HG03039 (cell line): ENCODE measurements around the gene RALGAPB.
"Not testable (repeated sequence)": the region's sequence is repeated elsewhere in the genome, so short reads cannot be mapped to it uniquely, and the experiment has no call there.

Experiments used
- ATAC-seq: cut with Tn5 transposase; IDR thresholded peaks from one replicate; pipeline ENCODE4 v1.9.1; 2021; ENCODE audit warnings: mild to moderate bottlenecking, moderate library complexity; ENCODE audit not compliant: unreplicated experiment

Gene RALGAPB

DNA sequence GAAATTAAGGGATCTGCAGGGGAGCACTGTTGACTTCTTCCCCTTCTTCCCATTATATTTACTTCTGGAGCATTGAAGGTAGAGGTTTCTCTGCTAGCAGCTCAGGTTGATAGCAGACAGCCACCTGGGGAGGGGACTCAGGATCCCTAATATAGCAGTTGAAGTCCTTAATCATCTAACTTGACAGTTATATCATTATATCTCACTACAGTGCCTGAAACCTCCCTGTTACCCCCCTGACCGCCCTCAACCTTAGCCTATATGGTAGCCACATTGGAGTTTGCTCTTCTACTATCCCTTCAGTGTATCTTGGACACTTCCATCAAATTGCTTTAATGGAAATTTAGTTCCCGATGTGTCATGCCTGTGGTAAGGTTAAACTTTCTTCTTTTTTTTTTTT is 7.0 kb downstream of the RALGAPB start:
- ATAC-seq: no peak

GRCh38 chr20:38485041-38485440 is 12.4 kb downstream of the RALGAPB start:
- ATAC-seq: no peak

DNA sequence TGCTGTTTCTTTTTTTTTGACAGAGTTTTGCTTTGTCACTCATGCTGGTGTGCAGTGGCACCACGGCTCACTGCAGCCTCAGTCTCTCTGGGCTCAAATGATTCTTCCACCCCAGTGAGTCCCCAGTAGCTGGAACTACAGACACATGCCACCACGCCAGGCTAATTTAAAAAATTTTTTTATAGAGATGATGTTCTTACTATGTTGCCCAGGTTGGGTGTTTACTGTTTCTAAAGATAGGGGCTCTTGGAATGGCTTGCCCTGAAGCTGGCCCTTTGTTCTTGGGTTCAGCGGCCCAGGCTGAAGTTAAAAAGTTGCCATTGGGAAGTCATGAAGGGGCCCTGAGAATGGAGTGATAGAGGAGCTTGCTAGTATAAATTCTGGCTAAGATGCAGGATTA is 16.5 kb downstream of the RALGAPB start:
- ATAC-seq: no peak

DNA sequence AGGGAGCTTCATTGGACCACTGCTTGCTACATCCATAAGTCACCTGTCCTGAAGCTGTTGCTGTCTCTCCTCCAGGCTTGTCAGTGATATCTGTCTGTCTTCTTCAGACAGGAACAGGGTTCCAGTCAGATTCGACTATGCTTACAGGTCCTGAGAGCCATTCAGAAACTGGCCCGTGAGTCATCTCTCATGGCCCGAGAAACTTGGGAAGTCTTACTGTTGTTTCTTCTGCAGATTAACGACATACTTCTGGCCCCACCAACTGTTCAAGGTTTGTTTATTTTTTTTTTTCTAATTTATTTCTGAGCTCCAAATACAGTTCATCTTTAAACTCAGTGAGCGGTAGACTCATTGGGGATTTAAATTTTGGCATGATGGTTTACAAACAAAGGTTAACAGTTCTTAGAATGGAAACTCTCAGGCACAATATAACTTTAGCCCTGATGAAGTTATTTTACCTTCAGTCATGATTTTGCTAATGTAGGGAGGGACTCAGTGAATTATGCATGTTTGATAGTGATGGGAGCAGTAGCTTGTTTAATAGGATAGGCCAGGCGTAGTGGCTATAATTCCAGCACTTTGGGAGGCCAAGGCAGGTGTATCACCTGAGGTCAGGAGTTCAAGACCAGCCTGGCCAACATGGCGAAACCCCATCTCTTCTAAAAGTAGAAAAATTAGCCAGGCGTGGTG is 24.7 kb downstream of the RALGAPB start:
- ATAC-seq: no peak

GRCh38 chr20:38498909-38499308 is 26.3 kb downstream of the RALGAPB start:
- no peak for ATAC-seq

DNA sequence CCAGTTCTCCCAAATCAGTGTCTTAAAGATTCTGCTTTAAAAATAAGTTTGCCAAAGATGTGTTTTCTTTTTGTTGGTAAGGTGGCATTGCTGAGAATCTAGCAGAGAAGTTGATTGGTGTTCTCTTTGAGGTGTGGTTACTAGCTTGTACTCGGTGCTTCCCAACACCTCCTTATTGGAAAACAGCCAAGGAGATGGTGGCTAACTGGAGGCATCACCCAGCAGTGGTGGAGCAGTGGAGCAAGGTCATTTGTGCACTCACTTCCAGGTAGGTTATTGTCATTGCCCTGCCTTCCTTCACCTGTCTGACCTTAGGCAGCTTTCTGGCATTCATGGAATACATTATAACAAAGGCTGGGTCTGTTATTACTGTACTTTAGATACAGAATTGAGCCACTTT is 26.7 kb downstream of the RALGAPB start:
- no peak for ATAC-seq

- ATAC-seq: no peak
Observed at GRCh38 chr20:38501858-38502436, 29.3 kb downstream of the RALGAPB start.

- ATAC-seq: no peak
Observed at GRCh38 chr20:38504368-38505090, 31.9 kb downstream of the RALGAPB start.

DNA sequence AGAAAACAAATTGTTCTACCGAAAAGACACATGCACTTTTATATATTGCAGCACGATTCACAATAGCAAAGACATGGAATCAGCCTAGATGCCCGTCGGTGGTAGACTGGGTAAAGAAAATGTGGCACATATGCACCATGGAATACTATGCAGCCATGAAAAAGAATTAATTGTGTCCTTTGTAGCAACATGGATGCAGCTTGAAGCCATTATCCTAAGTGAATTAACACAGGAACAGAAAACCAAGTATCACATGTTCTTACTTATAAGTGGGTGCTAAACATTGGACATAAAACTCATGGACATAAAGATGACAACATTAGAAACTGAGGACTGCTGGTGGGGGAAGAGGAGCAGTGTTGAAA is 32.4 kb downstream of the RALGAPB start:
- ATAC-seq: no peak

DNA sequence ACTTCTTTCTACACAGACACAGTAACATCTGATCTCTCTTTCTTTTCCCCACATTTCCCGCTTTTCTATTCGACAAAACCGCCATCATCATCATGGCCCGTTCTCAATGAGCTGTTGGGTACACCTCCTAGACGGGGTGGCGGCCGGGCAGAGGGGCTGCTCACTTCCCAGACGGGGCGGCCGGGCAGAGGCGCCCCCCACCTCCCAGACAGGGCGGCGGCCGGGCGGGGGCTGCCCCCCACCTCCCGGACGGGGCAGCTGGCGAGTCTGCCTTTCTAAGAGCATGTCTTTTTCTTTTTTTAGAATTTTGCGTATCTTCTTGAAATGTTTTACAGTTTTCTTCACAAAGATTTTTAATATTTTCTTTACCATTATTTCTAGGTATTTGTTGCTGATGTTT is 39.1 kb downstream of the RALGAPB start:
- not testable (repeated sequence) for ATAC-seq

DNA sequence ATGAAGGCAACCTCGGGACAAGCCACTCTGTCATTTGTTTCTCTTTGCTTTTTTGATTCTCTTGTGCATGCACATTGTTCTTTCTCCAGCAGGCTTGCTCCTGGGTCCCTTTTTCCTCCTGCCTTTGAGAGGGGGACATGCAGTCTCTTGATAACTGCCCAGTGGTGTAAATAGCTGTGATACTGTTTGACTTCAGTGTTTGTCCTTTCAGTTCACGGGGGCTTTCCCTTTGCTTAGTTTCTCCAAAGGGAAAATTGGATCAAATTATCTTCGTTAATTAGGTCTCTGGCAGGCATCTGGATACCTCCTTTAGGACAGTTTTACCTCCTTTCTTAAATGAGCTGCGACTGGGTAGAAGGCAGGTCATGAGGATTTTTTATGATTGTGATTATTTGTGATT is 41.5 kb downstream of the RALGAPB start:
- ATAC-seq: no peak

DNA sequence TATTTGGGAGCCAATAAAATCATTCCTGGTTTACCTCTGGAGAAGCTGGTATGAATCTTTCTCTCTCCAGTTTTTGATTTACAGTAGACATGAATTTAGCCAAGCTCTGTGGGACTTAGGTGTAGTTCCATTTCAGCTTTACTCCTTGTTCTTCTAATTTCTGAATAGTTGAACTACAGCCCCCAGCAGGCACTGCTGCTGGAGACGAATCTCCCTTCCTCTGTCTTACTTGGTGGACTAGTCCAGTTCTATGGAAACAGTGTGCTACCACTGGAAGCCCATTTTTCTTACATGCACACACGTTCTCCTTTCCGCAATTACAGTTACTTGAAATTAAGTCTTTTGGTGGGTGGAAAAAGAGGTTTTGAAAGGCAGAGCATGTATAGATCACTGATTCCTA is 42.3 kb downstream of the RALGAPB start:
- no peak for ATAC-seq

DNA sequence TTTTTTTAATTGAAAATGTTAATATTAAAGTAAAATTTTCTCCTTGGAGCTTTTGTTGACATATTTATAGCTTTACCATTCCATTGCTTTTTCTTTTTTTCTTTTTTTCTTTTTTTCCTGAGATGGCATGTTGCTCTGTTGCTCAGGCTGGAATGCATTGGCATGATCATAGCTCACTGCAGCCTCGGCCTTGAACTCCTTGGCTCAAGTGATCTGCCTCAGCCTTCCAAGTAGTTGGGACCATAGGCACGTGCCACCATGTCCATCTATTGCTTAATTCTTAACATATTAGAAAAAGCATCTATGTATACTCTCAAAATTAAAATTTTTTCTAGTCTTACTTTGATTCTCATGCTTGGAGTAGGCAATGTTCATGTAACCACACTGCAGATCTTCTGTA is 43.0 kb downstream of the RALGAPB start:
- no peak for ATAC-seq

DNA sequence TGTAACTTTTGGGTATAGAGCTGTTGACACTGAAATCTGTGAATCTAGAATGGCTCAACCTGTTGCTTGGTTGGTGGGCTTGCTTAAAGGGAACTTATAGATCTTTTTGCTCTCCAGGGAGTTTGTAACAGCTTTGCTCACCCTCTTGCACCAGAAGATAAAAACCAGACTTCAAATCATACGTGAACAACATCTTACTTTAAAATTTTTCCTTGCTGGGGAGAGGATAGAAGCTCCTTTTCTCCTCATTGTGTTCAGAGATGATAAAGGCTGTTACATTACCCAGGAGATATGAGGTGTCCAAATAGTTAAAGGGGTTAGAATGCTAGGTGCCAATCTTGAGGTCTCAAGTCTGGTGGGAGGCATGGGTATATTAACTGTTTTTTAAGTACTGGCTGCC is 46.8 kb downstream of the RALGAPB start:
- ATAC-seq: no peak

GRCh38 chr20:38520261-38520660 is 47.6 kb downstream of the RALGAPB start:
- no peak for ATAC-seq

DNA sequence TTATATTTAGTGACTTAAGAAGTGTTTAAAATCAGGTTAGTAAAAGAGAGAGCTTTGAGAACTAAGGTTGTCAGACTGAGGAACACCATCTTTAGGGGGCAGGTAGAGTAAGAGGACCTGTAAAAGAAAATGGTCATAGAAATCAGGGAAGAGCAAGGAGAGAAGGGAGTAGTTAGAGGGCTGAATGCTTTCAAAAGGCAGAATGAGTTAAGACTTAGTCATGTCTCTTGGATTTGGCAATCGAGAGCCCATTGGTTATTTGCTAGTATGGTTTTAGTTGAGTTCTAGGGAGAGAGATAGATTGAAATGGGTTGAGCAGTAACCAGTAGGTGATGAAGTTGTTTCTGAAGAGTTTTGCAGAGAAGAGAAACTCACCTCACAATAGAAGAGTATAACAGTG is 51.1 kb downstream of the RALGAPB start:
- ATAC-seq: no peak

- ATAC-seq: no peak
Observed at GRCh38 chr20:38528167-38528566, 55.5 kb downstream of the RALGAPB start.

GRCh38 chr20:38531021-38531420 is 58.4 kb downstream of the RALGAPB start:
- no peak for ATAC-seq

DNA sequence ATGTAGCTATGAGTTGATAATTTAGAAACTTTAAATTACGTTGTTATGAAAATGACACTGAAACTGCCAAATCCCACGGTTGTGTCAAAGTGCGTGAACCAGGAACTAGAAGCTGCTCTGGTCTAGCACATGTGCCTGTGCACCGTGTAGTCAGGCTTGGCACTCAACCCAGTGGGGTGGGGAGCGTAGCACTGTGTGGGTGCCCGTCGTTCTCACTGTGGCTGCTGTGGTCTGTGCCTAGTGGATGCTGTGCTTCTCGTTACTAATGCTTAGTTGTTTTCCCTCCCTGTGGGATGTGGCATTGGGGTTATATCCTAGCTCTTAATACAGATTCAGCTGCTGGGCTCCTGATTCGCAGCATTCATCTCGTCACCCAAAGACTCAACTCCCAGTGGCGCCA is 62.1 kb downstream of the RALGAPB start:
- no peak for ATAC-seq

DNA sequence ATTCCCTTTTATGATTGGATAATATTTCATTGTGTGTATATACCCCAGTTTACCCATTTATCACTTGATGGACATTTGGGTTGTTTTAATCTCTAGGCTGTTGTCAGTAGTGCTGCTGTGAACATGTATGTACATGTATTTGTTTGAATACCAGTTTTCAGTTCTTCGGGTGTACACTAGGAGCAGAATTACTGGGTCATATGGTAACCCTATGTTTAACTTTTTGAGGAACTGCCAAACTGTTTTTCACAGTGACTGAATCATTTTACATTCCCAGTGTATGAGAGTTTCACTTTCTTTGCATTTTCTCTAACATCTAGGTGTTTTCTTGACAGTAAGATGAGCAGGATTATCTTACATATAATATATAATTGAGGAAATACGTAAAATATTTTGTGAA is 63.7 kb downstream of the RALGAPB start:
- ATAC-seq: no peak

- no peak for ATAC-seq
Observed at GRCh38 chr20:38537176-38537575, 64.5 kb downstream of the RALGAPB start.

DNA sequence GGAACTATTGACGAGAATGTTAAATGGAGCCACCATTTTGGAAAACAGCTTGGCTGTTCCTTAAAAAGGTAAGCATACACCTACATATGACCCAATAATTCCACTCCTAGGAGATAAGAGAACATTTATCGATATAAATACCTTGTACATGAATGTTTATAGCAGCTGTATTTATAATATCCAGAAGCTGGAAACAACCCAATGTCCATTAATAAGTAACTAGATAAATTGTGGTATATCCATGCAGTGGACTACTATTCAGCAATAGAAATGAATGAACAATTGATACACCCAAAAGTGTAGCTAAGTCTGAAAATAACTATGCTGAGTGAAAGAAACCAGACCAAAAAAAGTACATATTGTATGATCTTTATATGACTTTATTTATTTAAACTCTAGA is 66.1 kb downstream of the RALGAPB start:
- ATAC-seq: no peak
